Epithelial cell of esophagus (primary cell): ENCODE measurements around the gene TUNAR.

Experiments used
- DNase-seq: peaks from one replicate; pipeline ENCODE4 v3.0.0; 2010; ENCODE audit warnings: low read depth
- H3K4me3 ChIP-seq: 2 replicates; pipeline ENCODE4 v1.5.1; 2011; ENCODE audit warnings: mild to moderate bottlenecking, low read length, control low read depth
- CTCF ChIP-seq: IDR thresholded peaks from 2 replicates; pipeline ENCODE4 v1.5.1; 2011; ENCODE audit warnings: low read depth, mild to moderate bottlenecking, low read length, control low read depth, inconsistent platforms; ENCODE audit not compliant: insufficient read depth; ENCODE audit errors: missing control alignments

The TUNAR gene

GRCh38 chr14:95903616-95904107 is 27.0 kb downstream of the TUNAR start:
- no peak for TF ChIP-seq CTCF
- DNase-seq = no peak
- H3K4me3 ChIP-seq = no peak overlapping the region

GRCh38 chr14:95906591-95906990 is 30.0 kb downstream of the TUNAR start:
- no peak overlapping the region for H3K4me3 ChIP-seq
- TF ChIP-seq CTCF = no peak
- no peak for DNase-seq

GRCh38 chr14:95910628-95911027 is 34.0 kb downstream of the TUNAR start:
- no peak for TF ChIP-seq CTCF
- no peak overlapping the region for H3K4me3 ChIP-seq
- no peak for DNase-seq

- no peak overlapping the region for H3K4me3 ChIP-seq
- no peak for DNase-seq
- no peak for TF ChIP-seq CTCF
These were observed 34.8 kb downstream of the TUNAR start for GRCh38 chr14:95911456-95911855.

GRCh38 chr14:95915330-95915729 is 38.7 kb downstream of the TUNAR start:
- TF ChIP-seq CTCF = no peak
- H3K4me3 ChIP-seq = no peak overlapping the region
- DNase-seq = no peak

GRCh38 chr14:95918466-95918865 is 41.8 kb downstream of the TUNAR start:
- no peak for TF ChIP-seq CTCF
- H3K4me3 ChIP-seq = no peak overlapping the region
- DNase-seq = no peak

GRCh38 chr14:95920769-95921438 is 44.3 kb downstream of the TUNAR start:
- no peak for DNase-seq
- no peak overlapping the region for H3K4me3 ChIP-seq
- no peak for TF ChIP-seq CTCF
